ENCODE data around the gene S100A7A. TPM values are rescaled to one million over a fixed set of nuclear protein-coding genes. Genes with fewer than 3 reads are reported as not detected.

The S100A7A gene
- total and polyA plus RNA-seq, 2 of the 13 experiments (the other 11 are each of a cell fraction or from before 2014, with no cell fraction given), result not detected

DNA sequence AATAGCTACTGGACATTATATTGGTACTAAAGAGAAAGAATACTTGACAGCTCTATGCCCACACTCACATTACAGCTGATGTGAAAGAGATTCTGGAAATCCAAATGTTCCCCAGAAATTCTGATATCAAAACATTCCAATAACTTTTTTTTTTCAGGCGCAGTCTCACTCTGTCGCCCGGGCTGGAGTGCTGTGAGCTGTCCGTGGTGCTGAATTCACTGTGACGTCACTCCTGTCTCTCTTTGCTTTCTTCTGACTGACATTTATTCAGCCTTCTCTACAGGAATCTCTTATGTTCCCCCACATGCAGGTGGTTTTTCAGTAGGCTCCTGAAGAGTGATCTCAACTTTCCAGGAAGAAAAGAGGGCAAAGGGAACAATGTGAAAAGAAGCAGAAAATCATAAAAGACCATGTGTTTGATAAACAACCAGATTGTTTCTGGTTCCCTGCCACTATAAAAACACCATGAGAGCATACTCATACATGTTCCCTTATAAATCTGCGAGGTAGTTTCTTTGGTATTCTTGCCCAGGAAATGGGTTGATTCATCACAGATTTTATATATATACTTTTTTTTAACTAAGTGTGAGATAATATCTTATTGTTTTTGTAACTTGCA lies 6.2 kb downstream of the S100A7A start (continued):
- TF ChIP-seq NR2C2 (CRISPR knock-in tag; IDR thresholded peaks at IDR 0.05; ENCODE audit: borderline replicate concordance) (no peak), KDM3A (CRISPR knock-in tag; IDR thresholded peaks at IDR 0.05; ENCODE audit: low read depth) (no peak), ARHGAP35 (CRISPR knock-in tag; IDR thresholded peaks at IDR 0.05; ENCODE audit: borderline replicate concordance) (no peak), RELA (CRISPR knock-in tag; IDR thresholded peaks at IDR 0.05) (no peak), NBN (conservative IDR thresholded peaks at IDR 0.05) (no peak), KAT8 (CRISPR knock-in tag; IDR thresholded peaks at IDR 0.05) (0 out of 2 replicates have a peak, but pooled peaks have one; percentile 39), ZFP36L1 (CRISPR knock-in tag; IDR thresholded peaks at IDR 0.05) (no peak), MED1 (CRISPR knock-in tag; IDR thresholded peaks at IDR 0.05) (0 out of 2 replicates have a peak, but pooled peaks have one; percentile 37), ZNF781 (CRISPR knock-in tag; IDR thresholded peaks at IDR 0.05; ENCODE audit: borderline replicate concordance, not compliant biosample characterization) (peak; percentile 89), ZBTB38 (CRISPR knock-in tag; IDR thresholded peaks at IDR 0.05) (no peak), AHDC1 (CRISPR knock-in tag; IDR thresholded peaks at IDR 0.05; ENCODE audit: borderline replicate concordance) (no peak), ZNF431 (CRISPR knock-in tag; IDR thresholded peaks at IDR 0.05; ENCODE audit: borderline replicate concordance, low read depth) (no peak), ZNF562 (CRISPR knock-in tag; IDR thresholded peaks at IDR 0.05; ENCODE audit: borderline replicate concordance) (no peak), ZBTB26 (CRISPR knock-in tag; IDR thresholded peaks at IDR 0.05; ENCODE audit: borderline replicate concordance) (peak; percentile 66; the same call in 1 of the 2 replicates), NFYB (CRISPR knock-in tag; IDR thresholded peaks at IDR 0.05) (no peak), CENPX (CRISPR knock-in tag; IDR thresholded peaks at IDR 0.05) (no peak), PHB2 (IDR thresholded peaks at IDR 0.05; ENCODE audit: partially characterized antibody) (no peak), ZNF362 (CRISPR knock-in tag; IDR thresholded peaks at IDR 0.05; ENCODE audit: borderline replicate concordance) (peak; percentile 45; the same call in 1 of the 2 replicates), HCFC1 (IDR thresholded peaks at IDR 0.05; ENCODE audit: low read depth, low read length) (no peak), IKZF1 (IDR thresholded peaks at IDR 0.05) (no peak)
- TF ChIP-seq, protein P1, sequence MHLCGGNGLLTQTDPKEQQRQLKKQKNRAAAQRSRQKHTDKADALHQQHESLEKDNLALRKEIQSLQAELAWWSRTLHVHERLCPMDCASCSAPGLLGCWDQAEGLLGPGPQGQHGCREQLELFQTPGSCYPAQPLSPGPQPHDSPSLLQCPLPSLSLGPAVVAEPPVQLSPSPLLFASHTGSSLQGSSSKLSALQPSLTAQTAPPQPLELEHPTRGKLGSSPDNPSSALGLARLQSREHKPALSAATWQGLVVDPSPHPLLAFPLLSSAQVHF (CRISPR knock-in tag; IDR thresholded peaks at IDR 0.05), result no peak
